HG02642 (cell line): ENCODE measurements around the gene TRERF1.

Experiments
- ATAC-seq: cut with Tn5 transposase; IDR thresholded peaks from one replicate; pipeline ENCODE4 v1.9.1; 2021; ENCODE audit warnings: mild to moderate bottlenecking; ENCODE audit not compliant: unreplicated experiment, poor library complexity

TRERF1 gene

DNA sequence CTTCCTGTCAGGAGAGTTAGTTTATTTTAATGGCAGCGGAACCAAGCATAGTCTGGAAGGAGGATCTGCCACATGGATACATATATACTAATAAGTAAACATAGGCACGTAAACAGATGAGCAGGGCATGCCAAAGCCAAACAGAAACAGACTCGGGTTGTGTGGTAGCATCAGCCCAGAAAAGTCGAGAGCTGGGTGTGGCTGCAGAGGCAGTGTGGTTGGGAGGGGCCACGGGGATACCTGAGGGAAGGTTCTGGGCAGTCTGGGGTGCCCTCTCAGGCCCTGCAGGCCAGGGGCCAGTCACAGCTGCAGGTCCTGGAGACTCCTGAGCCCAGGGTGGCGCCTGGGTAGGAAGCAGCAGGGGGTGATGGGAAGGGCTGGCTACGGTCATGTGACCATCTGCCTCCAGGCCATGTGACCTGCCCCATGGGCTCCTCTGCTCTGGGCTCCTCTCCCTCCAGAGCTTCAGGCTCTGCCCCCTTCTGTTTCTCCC lies 191.3 kb downstream of the TRERF1 start:
- ATAC-seq: no peak

DNA sequence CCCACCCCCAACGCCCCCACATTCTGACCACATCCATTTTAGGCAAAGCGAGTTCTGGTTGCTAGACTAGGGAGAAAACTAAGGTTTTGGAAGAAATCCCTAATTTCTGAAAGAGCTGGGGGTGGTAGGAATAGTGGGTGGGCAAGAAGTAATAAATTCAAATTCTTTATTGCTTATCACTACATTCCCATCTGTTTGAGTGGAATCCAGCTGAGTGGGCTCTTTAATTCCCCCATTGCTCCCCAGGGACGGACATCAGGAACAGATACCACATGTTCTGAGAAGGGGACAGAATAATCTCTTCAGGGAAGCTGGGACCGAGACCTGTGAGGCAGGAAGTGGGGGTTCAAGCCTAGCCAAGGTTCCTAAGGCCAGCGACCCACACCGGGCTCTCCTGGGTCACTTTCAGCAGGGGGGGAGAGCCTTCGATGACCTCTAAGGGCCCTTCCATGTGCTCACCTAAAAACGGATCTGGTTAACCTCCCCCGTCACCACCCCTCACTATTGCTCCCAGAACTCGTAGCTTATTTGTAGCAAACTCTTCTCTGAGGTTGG lies 191.8 kb downstream of the TRERF1 start:
- no peak for ATAC-seq

DNA sequence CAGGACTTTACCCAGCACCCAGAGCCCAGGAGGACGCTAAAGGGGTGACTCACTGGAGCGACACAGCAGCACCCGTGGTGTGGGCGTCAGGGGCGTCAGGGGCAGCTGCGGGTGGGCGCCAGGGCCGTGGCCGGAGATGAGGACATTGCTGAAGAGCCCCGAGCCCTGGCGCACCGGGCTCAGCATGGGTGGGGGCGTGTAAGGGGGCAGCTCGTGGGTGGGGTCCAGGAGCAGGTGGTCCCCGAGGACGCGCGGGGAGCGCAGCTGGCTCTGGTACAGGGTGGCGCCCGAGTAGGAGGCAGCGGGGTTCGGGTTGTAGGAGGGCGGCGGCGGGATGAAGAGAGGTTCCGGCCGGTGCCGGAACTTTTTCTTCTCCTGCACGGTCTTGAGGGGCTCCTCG lies 192.4 kb downstream of the TRERF1 start:
- no peak for ATAC-seq

DNA sequence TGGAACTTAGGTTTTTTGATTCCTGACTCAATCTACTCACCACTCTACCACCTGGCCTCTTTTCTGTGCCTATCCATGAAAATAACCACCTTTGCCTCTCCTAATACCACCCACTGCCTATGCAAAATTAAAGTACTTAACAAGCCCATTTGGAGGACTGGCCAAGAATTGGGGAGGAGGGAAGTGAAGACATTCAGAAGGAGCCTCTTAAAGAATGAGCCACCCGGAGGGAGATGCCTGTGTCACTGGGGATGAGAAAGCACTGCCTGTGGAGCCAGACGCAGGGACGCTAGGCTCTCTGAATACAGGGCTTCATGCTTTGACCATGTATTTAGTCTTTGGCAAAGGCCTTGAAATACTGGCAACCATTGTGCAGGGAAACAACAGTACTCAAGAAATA lies 194.1 kb downstream of the TRERF1 start:
- ATAC-seq: no peak

DNA sequence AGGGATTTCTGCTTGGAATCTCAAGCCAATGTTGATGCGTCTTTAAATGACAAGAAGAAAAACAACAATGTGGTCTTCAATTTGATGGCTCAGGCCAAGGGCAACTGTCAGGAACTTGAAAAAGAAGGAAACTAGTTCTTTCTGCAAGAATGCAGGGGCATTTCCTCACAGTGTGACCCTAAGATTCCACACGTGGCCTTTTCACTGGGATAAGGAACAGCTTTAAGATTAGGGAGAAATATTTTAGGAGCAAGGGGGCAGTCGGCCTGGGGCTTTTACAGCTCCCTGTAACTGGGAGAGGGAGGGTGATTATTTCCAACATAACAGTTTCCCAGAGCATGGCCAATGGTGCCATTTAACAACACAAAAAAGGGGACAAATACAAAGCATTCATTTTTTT lies 194.7 kb downstream of the TRERF1 start:
- no peak for ATAC-seq

DNA sequence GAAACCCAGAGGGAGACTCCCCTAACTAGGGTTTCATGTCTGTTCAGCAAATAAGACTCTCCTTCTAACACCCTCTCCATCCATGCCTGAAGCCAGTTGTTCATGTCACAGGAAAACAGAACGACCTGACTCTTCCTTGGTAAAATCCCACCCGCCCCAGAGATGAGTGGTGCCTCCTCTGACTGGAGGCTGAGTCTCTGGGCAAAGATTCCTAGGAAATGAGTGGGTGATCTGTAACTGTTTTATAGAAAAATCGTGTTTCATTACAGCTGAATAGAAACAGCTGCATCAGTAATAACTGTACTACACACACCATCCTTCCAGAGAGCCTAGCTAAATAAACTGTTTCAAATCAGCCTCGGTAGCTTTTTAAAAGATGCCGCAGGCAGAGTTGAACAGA lies 196.7 kb downstream of the TRERF1 start:
- no peak for ATAC-seq

DNA sequence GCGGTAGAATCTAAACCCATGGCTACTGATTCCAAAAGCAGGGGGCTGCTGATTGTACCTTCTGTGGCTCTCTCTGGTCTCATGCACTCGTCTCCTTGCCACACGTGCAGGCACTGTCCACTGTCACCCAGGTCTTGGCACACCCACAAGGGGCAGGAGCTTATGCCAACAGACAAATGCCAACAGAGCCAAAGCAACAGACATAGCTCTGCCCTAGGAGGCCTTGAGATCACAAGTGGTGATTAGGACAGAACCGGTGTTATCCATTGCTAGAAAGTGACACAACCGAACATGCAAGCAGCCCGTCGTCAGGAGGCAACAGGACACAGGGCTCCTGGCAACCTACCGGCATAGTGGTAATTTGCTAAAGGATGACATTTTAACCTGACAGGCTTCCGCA lies 197.2 kb downstream of the TRERF1 start:
- ATAC-seq: no peak

DNA sequence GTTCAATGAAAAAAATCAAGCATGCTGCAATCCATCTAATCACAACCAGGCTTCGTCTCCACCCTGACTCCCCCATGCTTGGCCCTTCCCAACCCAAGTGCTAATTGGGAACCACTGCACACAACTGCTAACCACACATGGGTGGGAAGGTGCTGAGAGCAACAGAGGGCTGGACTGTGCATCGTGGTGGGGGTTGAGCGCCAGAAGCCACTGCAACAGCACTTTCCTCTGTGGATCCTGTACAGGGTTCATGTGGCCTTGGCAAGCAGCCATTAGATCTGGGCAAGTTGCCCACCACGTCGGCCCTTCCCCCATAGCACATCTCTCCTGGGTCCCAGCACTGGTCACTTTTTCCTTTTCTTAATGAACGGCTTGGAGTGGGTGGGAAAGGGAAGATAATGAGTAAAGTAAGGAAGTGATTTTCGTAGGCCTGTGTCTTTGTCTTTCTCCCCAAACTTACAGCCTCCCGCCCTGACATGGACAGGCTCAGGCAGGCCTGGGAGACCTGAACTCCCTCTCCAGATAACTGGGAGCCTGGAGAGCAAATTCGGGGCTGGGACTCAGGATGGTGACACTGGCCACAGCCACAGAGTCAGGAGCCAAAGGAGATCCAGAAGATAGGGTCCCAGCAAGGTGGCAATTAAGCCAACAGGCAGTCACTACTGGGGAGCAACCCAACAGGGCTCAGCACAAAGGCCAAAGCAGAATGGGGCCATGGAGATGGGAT lies 199.7 kb downstream of the TRERF1 start:
- ATAC-seq: no peak

DNA sequence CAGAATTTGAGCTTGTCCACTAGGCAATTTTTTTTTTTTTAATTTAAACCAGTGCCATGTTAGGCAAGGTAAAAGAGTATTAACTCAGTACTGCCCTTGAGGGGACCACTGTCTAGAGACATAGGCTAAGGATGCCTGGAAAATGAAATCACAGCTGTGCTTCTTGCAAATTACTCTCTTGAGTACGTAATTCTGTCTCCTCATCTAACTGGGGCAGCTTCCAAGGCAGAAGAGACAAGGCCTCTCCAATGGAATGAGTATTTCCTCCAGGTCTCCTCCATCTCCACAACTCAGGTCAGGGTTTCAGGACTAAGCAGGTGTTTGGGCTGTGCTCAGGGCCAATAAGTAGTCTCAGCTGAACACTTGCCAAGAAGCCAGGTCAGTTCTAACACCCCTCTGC lies 200.2 kb downstream of the TRERF1 start:
- no peak for ATAC-seq

DNA sequence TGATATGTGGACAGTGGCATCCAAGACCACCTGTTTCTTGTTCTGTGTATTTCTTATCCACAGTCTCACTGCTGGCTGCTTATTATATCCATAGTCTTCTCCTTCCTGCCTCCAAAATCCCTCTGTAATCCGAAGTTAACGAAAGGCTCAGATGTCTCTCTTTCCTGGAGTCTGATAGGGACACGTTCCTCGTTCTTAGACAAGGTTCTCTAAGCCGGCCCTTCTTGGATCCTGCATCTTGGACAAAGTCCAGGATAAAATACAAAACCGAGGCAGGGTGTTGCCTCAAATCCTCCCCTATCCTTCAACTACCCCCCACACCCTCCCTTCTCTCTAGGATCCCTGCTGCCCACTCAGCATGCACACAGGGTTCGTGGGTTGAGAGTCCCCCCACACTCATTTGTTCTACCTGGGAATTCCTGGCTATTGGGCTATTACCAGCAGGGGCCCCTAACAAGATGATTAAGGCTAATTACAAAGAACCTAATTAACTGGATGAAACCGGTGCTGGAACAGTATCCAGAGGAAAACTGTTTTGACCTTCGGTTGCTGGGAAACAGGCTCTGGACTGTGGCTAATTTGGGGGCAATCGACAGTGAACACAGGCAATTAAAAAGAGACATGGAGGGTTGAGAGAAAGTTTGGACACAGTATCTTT lies 201.3 kb downstream of the TRERF1 start:
- ATAC-seq: no peak

DNA sequence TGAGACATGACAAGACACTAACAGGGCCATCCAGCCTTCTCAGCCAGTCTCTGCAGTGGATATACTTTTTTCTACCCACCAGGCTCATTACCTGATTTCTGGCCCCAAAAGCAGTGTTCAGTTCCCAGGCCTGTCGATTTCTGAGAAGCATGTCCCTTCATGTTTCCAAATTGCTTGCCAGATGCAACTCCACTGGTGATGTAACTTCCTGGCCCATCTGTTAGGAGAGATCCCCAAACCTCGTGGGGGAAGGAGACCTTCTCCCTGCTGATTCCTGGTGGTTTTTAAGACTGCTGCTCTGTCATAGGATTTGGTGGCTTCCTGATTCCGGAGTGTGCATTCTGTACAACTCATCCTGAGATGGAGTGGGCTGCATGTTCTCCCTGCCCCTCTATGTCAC lies 202.4 kb downstream of the TRERF1 start:
- ATAC-seq: no peak

DNA sequence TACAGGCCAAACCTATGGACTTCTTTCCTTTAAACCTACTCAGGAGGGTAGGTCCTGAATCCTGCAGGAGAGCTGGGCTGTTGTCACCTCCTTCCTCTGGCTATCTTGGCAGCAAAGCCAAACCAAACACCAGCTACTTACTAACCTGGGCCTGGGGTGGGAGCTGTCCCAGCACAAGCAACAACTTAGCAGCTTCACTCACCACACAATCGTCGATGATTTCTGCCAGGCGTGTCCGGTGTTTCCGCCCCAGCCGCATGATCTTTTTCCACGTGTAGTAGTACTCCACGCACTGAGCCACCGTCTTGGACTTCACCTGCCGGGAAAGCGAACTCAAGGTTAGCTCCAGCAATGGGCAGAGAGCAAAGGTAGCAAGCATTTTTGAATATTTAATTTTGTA lies 208.7 kb downstream of the TRERF1 start:
- no peak for ATAC-seq

DNA sequence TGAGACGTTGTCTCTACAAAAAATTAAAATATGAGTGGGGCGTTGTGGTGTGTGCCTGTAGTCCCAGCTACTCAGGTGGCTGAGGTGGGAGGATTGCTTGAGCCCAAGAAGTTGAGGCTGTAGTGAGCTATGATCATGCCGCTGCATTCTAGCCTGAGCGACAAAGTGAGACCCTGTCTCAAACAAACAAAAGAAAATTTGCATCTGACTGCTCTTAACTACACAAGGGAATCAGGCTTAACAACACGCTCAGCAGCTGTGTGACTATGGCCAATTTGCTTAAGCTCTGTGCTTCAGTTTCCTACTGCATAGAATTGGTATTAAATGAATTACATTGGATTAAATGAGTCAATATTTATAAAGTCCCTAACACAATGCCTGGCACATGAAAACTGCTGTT lies 209.8 kb downstream of the TRERF1 start:
- ATAC-seq: no peak

DNA sequence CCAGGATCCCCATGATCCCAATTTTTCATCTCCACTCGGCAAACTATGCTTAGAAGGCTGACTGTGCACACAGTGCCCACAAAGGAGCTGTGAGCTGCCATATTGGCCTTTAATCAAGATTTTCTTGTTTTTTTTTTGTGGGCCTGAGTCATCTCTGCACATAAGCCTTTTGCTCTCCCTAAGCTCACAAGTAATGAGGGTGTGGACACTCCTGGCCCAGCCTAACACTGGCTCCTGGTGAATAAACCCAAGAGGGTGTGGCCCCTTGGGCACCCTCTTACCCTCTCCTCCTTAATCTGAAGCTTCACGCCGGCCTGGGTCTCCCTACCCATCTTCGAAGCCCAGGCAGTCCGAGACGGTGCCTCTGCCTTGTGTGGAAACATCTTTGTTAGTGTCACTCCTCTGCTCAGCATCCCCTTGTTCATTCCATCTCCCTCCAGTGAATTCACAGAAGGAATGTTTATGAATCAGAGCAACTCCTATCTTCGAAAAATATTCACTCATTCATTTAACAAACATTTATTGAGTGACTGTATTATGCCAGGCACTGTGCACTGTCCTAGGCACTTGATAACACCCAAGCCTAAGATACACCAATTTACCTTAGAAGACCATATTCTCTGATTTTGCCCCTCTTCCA lies 211.9 kb downstream of the TRERF1 start:
- ATAC-seq: no peak

DNA sequence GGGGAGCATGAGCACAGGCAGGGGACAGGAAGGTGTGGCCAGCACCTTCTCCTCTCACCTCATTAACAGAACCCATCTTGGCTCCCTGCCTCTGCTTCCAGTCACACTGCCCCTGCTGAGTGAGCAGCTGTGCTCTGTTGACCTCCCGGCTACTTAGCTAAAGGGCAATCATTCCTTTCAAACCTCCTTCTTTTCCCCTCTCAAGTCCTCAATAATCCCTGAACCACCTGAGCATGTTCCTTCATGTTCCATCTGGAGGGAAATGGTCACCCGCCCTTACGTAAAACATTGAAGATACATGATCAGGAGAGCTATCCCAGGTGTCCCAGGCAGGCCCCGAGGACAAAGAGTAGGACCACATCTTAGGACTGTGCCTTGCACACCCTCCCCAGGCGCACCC lies 212.4 kb downstream of the TRERF1 start:
- ATAC-seq: no peak

DNA sequence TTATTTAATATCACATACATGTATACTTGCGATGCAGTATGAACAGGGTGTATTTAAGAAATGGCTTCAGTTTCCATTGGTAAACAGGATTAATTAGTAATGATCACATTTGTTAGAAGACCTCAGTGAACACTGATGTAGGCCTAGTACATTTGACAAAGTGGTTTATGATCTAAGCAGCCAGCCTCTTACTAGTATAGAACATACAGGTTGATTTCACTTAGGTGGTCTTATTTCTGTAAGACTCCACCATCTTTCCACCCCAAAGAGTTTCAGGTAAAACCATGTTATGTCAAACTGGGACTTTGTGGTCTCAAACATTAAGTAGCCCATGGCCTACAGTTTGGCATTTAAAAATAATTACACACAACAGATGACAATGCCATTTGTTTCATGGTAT lies 213.9 kb downstream of the TRERF1 start:
- no peak for ATAC-seq

DNA sequence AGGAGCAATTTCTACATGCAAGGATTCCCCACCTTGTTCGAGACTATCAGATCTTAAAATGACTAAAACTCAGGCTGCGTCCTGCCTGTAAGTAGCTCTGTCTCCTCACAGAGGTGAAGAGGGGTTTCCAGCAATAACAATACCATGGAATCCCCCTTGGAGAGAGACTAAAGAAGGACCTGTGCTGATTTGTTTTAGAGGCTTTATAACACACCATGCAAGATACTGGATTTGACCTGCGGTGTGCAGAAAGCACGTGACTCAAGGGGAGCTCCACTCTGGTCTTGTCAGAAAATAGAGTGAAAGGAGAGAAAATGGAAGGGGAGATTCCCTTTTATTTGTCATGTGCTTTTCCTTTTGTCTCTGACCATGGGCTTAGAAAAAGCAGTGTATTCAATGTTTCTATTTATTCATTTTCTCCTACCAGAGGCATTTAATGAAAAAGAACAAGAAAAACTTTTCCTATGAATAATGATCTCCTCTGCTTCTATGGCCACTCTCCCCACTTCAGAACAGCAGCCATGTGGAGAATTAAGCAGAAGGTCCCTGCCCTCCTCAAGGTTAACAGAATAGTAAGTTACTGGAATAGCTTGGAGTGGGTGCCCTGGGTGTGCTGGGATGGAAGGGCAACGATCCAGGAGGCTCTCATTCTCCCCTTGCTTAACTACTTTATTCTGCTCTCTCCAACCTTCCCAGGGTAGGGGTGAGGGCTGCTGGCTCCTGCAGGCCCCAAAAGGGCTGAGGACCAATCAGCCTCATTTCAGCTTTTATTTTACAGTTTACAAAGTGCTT lies 214.8 kb downstream of the TRERF1 start:
- no peak for ATAC-seq

DNA sequence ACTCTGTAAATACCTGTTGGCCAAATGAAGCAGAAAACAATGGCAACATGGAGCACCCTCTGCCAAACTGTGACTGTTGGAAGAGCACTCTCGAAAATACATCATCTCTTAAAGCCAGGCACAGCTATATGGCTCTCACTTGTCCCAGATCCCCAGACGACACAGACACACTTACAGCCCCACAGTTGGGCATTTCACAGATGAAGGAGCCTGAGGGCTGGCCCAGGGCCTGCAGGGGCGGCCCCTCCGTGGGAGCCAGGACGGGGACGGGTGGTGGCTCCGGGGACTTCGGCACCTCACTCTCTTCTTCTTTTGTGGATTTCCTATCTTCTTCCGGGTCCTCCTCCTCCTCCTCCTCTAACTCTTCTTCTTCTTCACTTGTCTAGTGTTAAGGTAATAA lies 215.7 kb downstream of the TRERF1 start:
- no peak for ATAC-seq

DNA sequence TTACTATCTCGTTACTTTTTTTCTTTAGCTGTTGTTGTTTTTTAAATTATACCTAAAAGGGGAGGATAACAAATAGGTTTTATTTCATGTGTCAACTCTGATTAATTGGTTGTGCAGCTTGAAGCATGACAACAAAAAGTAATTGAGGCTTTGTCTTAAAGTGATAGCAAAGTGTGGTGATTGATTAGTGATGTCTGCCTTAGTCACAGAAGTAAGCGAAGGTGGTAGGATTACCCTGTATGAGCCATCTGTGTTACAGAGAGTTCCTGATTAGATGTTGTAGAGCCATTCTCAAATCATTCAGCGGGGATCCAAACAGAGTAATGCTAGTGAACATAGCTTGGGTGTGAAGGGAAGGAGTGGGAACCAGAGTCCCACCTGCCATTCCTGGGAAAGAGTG lies 219.7 kb downstream of the TRERF1 start:
- ATAC-seq: no peak
